ENCODE measurements around the gene GEMIN5.

GEMIN5 gene

DNA sequence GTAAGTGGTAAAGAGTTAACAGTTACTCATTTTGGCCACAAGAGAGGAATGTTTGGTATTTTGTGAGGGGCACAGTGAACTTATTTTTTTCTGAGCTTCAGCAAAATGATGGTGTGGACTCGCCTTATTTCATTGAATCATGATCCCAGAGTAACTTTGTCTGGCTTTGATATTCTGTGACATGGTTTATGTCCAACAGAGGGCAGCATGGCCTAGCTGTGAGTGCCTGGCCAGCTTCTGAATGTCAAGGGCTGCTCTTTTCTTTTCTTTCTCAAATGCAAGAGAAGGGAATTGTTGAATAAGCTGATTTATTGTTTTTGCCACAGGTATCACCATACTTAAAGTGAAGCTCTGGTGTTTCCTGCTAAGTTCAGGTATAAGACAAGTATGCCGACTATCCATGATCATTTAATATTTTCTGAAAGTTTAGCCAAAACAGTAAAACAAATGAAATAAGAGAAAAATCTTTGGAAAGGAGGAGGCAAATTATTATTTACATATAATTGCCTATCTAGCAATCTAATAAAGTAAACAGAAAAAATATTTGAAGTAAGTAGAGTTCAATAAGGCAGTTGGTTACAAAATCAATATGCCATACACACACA is 34.6 kb upstream of the GEMIN5 start:
- TF ChIP-seq, protein P1, sequence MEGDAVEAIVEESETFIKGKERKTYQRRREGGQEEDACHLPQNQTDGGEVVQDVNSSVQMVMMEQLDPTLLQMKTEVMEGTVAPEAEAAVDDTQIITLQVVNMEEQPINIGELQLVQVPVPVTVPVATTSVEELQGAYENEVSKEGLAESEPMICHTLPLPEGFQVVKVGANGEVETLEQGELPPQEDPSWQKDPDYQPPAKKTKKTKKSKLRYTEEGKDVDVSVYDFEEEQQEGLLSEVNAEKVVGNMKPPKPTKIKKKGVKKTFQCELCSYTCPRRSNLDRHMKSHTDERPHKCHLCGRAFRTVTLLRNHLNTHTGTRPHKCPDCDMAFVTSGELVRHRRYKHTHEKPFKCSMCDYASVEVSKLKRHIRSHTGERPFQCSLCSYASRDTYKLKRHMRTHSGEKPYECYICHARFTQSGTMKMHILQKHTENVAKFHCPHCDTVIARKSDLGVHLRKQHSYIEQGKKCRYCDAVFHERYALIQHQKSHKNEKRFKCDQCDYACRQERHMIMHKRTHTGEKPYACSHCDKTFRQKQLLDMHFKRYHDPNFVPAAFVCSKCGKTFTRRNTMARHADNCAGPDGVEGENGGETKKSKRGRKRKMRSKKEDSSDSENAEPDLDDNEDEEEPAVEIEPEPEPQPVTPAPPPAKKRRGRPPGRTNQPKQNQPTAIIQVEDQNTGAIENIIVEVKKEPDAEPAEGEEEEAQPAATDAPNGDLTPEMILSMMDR (IDR thresholded peaks at IDR 0.05; ENCODE audit: low read depth, low read length, missing control alignments) = peak; percentile 73
- no peak overlapping the region for H3K4me3 ChIP-seq (replicated peaks; ENCODE audit: low read depth, low read length)
- peak; percentile 24 for DNase-seq (ENCODE audit: extremely low read depth, low read depth)

DNA sequence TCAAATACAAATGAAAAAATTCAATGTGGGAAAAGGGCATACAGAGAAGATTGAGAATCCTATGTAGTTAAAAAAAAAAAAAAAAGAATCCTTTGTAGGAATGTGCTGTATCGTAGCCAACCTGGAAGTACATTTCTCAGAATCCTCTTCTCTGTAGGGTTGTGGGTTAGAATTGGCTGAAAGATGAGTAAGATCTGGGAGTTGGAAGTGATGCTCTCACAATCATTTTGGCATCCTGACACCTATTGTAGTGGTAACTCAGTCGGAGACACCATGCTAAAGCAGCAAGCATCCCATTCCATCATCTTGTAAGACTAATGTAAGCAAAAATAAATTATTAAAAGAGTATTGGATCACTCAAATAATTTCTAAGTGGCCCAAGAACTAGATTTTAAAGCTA is 33.5 kb upstream of the GEMIN5 start:
- no peak for DNase-seq (ENCODE audit: extremely low read depth, low read depth)
- H3K4me3 ChIP-seq (replicated peaks; ENCODE audit: low read depth, low read length) = no peak overlapping the region
- TF ChIP-seq, protein P1 (IDR thresholded peaks at IDR 0.05; ENCODE audit: low read depth, low read length, missing control alignments) = no peak

DNA sequence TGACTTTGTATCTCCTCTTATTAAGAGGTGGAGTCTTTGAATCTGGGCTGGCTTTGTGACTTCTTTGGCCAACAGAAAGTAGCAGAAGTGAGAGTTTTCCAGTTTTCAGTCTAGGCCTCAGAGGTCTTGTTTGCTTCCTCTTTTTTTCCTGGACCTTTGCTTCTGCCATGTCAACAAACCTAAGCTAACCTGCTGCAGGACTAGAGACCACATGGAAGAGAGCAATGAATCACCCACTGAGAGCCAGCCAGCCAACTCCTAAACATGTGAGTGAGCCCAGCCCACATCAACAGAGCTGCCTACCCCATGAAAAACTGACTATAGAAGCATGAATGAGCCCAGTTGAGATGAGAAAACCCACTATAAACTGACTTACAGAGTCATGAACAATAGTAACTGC is 32.7 kb upstream of the GEMIN5 start:
- H3K4me3 ChIP-seq (replicated peaks; ENCODE audit: low read depth, low read length) = no peak overlapping the region
- TF ChIP-seq, protein P1 (IDR thresholded peaks at IDR 0.05; ENCODE audit: low read depth, low read length, missing control alignments) = no peak
- no peak for DNase-seq (ENCODE audit: extremely low read depth, low read depth)

DNA sequence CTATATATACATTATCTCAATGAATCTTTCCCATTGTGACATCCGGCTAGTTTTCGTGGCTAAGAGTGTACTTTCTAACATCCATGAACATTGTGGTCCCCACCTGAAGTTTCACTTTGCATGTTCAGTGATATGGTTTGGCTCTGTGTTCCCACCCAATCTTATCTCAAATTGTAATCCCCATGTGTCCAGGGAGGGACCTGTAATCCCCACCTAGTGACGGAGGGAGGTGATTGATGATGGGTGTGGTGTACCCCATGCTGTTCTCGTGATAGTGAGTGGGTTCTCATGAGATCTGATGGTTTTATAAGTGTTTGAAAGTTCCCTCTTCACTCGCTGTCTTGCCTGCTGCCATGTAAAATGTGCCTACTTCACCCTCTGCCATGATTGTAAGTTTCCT is 30.9 kb upstream of the GEMIN5 start:
- DNase-seq (ENCODE audit: extremely low read depth, low read depth) = no peak
- TF ChIP-seq, protein P1 (IDR thresholded peaks at IDR 0.05; ENCODE audit: low read depth, low read length, missing control alignments) = no peak
- H3K4me3 ChIP-seq (replicated peaks; ENCODE audit: low read depth, low read length) = no peak overlapping the region

DNA sequence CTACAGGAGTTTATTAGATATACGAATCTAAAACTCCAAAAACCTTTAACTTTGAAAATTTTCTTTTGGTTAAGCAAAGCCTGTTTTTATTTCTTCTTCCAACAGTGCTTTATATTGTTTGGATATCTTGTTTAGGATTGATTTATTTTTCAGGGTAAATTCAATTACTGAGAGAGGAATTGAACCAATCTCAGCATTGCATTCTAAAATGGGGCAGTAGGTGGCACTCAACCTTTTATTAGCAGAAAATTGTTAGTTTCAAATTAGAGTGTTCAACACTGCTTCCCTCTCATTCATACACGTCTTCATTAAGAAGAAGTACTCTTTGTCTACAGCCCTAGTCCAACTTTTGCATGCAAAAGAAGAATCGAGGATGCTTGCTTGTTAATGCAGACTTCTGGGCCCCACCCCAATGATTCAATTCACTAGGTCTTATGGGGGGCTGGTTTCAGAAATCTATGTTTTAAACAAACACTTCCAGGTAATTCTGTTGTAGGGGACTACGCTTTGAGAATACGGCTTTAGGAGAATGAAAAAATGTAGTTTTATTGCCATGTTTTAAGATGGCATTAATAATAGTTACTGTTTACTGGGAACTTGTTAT is 29.5 kb upstream of the GEMIN5 start:
- TF ChIP-seq, protein P1 (IDR thresholded peaks at IDR 0.05; ENCODE audit: low read depth, low read length, missing control alignments) = peak; percentile 48
- no peak for DNase-seq (ENCODE audit: extremely low read depth, low read depth)
- H3K4me3 ChIP-seq (replicated peaks; ENCODE audit: low read depth, low read length) = no peak overlapping the region

DNA sequence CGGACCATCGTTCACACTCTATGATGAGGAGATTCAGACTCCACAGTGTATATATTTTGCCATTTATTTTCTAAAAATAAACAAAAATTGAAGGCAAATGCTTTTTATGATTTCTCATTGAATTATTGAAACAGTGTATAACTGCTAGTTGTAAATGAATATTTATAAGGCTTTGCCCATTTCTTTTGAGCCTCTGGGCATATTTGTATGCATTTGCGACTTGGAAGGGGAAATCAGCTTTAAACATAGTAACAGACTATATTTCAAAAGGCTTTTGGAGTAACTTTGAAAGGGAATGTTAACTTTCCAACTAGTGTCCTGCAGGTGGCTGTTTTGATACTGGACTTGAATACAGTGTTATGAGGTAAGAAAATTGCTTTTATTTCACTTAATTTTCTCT is 28.9 kb upstream of the GEMIN5 start:
- TF ChIP-seq, protein P1 (IDR thresholded peaks at IDR 0.05; ENCODE audit: low read depth, low read length, missing control alignments) = no peak
- no peak overlapping the region for H3K4me3 ChIP-seq (replicated peaks; ENCODE audit: low read depth, low read length)
- no peak for DNase-seq (ENCODE audit: extremely low read depth, low read depth)
